Sciatic nerve (tissue), 2 donors: ENCODE measurements around the gene HOXD9. TPM values are rescaled to one million over a fixed set of nuclear protein-coding genes. Genes with fewer than 3 reads are reported as not detected.

Experiments
- ATAC-seq: fragments of 200-7000 bp; cut with Tn5 transposase; one replicate; pipeline ENCODE4 v1.9.1; 2020; ENCODE audit warnings: mild to moderate bottlenecking, moderate library complexity
- DNase-seq: peaks from one replicate; pipeline ENCODE4 v3.0.0-alpha.2; 2020; ENCODE audit warnings: low spot score
- intact Hi-C: fragments of 100-400 bp; cut with DNase I; formaldehyde crosslinking; loops from one replicate; pipeline ENCODE4 v1.14.2; 2022
- total RNA-seq: library from RNA; stranded (reverse); fragmentation: NEBNext Ultra II Directional; extraction: Animal tissue kit (Norgen Biotek cat#: 25700); gene quantifications from one replicate; pipeline ENCODE4 v1.2.1, GENCODE V29; 2021
- donor health status: DM: no; HTN: no; CAD: no.
- donor health status: DM: no; HTN: no; CAD: no.

Gene HOXD9
- total RNA-seq, result 4.9 TPM

DNA sequence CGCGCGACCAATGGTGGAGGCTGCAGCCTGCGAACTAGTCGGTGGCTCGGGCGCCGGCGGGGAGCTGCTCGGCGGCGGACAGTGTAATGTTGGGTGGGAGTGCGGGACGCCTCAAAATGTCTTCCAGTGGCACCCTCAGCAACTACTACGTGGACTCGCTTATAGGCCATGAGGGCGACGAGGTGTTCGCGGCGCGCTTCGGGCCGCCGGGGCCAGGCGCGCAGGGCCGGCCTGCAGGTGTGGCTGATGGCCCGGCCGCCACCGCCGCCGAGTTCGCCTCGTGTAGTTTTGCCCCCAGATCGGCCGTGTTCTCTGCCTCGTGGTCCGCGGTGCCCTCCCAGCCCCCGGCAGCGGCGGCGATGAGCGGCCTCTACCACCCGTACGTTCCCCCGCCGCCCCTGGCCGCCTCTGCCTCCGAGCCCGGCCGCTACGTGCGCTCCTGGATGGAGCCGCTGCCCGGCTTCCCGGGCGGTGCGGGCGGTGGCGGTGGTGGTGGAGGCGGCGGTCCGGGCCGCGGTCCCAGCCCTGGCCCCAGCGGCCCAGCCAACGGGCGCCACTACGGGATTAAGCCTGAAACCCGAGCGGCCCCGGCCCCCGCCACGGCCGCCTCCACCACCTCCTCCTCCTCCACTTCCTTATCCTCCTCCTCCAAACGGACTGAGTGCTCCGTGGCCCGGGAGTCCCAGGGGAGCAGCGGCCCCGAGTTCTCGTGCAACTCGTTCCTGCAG is at the start of gene HOXD9:
HOXD9 (plus strand) TSS at position 37 of the 728 bp plus-strand sequence; CDS start at position 87, 50 bp downstream.
- ATAC-seq (peak; percentile 48), DNase-seq (no peak)
- intact Hi-C loops, result loop anchor here (10.0 kb wide), 1 partner anchor 1032 kb away; no protein-coding TSS in a partner anchor

DNA sequence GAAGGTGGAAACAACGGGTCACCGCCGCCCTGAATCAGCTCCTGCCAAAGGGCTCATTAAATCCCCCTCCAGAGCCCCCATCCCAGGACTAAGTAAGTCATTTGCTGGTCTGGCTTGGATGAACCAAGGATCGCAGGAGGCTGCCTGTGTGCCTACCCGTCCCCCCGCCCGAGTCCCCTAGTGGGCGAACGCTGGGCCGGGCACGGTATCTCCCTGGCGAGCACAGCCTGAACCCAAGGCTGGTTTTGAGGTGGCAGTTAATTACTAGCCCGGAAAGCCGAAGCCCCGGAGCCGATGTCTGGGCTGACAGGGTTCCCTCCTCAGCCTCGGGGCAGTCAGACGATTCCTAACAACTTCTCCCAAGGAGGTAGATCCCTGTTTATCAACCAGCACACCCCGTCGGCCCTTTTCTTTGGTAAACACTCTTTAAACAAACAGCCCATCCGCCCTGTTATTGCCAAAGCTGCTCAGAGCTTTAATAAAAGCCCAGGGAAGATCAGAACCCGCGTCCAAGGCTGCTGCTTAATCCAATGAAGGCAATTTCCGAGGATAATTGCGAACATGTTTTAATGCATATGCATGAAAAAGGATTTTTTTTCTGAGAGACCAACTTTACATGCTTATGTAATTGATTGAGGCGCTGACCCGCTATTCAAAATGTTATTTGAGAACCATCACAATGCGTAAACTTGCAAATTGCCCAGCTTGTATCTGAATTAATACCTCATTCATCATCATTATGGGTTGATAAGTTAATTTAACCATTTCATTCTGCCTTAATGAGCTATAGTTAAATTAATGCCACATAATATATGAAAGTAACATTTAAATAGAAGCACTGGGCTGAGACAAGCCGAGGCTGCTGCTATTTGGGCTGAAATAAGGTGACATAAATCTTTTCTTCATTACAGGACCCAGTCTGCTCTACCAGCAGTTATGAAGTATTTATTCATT is 49.3 kb upstream of the HOXD9 start:
- no peak for ATAC-seq
- intact Hi-C loops, result no loop called here
- no peak for DNase-seq

DNA sequence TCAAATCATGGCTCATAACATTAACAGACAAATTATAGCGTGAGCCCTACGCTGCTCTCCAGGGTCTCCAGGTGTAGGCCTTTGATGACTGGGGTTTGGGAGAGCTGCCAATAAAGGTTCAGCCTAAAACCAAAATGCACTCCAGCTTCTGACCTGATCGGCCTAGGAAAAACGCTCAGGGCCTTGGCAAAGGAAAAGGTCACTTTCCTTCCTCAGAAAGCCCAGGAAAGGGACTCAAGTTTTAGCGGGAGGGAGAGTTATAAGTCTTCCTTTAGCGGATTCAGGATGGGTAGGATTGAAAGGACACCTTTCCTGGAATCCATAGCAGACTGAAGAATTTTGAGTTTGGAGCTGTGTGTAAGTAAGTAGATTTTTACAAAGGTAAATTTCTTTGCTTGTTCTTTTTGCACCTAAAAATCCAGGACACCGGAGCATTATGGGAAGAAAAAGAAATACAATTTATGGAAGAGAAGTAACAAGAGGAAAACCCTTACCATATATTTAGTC is 47.5 kb upstream of the HOXD9 start:
- intact Hi-C loops, result no loop called here
- no peak for ATAC-seq
- DNase-seq, result no peak

DNA sequence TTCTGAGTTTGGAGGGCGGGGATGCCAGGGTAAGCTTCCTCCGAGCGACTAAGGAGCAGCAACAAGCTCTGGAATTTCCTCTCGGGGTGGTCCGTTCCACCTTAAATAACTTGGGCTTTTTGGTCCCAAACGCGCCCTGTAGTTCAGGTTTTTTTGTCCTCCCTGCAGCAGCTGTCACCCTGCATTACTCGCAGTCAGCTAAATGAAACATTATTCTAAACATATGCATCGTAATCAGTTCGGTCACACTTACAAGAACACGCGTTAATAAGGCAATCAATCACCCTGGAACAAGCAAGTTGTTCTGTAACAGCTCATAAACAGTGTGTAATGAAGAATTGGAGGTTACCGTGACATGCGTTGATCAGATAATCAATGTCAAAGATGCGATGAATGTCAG is 47.0 kb upstream of the HOXD9 start:
- DNase-seq, result no peak
- no peak for ATAC-seq
- intact Hi-C loops, result no loop called here

DNA sequence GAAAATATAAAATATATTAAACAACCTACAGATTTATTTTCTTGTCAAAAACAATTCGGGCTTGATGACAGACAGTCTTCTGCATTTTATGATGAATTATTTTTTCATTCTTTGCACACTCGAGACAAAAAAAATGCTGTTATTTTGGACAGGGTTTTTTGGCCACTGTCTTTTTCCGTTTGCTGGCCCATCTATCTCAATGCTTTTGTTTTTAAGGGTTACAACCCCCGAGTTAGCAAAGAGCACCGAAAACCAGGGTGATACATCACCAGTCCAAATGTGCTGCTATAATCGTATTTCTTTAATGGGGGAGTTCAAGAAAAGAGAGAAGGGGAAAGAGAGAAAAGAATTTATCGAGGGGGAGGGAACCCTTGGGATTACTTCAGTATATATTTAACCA is 46.5 kb upstream of the HOXD9 start:
- intact Hi-C loops, result no loop called here
- ATAC-seq, result no peak

DNA sequence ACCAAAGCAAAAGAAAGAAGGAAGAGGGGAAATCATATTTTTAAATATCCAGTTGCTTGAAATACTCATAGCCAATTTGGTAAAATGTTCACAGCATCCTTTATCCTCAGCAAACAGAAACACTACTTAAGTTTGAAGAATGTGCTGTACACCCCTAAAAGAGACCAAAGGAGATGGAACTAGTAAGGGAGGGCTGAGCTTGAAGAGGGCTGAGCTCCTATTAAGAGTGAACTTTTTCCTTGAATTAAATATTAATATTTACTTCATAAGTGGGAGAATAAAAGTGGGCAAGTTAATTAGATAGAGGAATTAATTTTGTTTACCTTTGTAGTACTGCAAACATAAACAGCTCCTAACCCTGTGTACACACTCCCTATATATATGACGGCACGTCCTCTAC is 45.7 kb upstream of the HOXD9 start:
- no peak for DNase-seq
- no peak for ATAC-seq
- intact Hi-C loops, result no loop called here

More for the DNA sequence above, 46.5 kb upstream of the HOXD9 start:
- DNase-seq, result no peak

DNA sequence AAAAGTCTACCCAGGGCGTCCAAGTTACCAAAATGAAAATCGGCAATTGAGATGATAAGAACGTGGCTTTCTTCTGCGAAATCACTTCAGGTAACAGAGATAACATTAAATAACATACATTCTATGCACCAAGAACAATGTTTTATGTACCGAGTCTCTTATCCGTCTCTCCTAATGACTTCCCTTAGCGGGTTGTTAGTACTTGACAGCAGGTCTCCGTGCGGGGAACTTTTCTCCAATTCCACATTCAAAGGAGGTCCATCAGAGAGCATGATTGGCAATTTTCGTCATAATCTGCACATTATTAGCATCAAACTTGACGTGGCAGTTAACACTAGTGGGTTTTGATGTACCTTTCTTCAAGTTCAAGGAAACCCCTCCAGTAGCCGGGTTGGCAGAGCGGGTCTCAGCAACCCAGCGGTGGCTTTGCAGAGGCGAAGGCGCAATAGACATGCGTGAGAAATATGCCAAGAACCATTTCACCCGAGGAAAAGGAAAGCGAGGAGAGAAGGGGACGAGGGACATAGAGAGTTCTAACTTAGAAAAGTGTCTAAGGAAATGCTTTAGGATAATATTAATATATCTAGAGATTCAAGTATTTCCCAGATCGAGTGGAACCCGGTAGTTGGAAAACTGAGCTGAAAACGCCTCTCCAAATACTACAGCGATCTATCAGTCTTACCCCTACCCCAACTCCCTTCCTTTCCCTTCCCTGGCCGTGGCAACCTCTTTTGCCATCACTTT is 43.8 kb upstream of the HOXD9 start:
- intact Hi-C loops, result no loop called here
- ATAC-seq (no peak), DNase-seq (no peak)

DNA sequence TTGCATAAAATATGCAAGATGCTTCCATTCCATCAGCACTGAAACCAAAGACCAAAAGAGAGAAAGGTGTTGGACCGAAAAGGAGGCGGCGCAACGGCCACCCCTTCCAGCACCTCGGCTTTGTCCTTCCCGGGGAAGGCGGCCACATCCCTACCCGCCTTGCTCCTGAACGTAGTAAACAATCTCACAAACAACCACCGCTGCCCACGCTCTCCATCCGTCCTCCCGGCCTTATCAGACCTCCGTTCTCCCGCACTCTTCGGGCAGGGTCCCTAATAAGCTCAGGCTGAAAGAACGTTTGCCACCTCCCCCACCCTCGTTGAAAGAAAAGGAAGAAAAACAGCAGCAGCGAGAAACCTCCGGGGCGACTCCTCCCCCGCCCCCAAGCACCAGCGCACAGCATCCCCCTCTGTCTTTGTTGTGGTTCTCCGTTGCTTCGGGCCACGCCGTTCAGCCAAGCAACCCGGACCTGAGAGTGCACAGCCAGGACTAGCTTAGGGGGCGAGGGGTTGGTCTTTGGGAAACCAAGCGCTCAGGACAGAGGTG is 43.2 kb upstream of the HOXD9 start:
- no peak for DNase-seq
- intact Hi-C loops, result no loop called here
- ATAC-seq, result no peak

DNA sequence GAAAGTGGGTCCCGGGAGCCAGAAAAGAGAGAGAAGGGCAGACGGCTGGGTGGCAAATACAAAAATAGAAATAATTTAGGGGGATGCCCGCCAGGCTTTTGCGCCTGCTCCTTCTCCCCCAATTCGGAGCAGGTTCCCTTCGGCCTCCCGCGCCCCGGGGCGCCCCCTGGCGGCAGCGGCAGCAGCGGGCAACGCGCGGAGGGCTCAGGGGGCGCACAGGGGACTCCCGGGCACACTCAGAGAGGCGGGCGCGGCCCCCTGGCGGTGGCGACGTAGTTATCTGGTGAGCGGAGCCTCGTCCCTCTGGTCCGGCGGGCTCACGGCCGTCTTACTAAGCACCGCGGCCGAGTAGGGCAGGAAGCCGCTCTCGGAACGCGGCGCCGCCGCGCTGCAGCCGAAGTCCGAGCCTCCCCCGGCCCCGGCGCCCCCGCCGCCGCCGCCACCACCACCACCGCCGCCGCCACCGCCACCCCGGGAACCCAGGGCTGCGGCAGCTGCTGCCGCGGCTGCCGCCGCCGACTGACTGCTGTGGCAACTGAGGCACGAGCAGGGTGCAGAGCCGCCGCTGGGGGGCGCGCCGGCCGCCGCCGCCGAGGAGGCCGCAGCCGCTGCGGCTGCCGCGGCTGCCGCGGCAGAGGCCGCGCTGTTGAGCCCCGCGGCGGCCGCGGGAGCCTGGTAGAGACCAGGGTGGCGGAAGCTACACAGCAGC is 42.5 kb upstream of the HOXD9 start:
- DNase-seq (no peak), ATAC-seq (no peak)

DNA sequence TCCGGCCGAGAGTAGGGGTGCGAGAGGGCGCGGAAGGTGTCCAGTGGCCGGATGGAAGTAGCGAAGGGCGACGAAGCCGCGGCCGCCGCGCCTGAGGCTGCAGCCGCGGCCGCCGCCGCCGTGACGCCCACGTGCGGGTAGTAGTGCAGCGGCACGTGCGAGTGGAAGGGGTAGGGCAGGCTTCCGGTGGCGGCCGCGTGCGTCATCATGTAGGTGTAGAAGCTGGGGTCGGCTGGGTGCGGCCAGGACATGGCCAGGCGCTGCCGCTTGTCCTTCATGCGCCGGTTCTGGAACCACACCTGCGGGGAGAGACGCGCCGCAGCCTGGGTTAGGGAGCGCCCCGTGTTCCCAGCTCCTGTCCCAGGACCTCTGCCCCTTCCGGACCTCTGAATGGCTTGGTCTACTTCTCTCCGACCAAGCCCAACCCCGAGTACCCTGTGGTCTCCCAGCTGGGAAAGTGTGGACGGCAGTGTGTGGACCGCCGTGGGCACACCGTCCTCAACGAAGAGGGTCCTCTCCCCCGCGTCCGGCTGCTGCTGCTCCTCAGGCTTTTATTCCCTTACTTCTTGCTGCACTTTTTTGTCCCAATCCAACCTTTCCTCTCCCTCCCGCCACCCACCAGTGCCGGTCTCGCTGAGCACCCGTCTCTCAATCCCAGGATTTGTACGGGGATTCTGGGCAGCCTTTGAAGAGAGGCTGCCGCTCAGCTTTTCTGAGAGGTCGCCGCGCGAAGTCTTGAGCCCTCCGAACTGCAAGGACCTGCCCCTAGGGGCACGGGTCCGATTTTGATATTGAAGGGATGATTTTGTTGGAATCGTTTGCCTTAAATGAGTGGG is 41.8 kb upstream of the HOXD9 start:
- intact Hi-C loops, result loop anchor here (2.0 to 10.0 kb wide), 2 partner anchors 54 to 396 kb away; no protein-coding TSS in a partner anchor
- no peak for DNase-seq
- ATAC-seq, result no peak

More for the DNA sequence above, 42.5 kb upstream of the HOXD9 start:
- intact Hi-C loops, result loop anchor here (2.0 to 10.0 kb wide), 2 partner anchors 55 to 395 kb away; no protein-coding TSS in a partner anchor

DNA sequence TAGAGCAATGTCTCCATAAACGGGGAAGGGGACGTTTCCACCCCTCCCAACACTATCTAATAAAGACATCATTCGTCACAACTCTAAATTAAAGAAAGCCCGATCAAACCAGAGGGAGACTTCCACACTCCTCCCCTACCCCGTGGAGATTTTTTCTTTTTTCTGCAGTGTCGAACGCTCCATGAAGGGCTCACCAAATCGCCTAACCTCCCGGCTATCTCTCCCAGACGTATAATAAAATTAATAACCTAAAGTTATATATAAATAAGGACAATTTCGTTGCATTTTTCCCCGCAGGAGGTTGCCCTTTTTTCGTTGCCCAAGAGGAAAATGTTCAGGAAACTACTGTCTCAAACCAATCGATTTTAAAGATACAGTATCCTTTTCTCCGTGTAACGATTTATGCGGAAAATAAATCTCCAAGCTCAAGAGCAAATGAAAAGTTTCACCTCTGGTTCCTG is 41.1 kb upstream of the HOXD9 start:
- ATAC-seq (no peak), DNase-seq (no peak)
- intact Hi-C loops, result loop anchor here (2.0 to 10.0 kb wide), 2 partner anchors 53 to 397 kb away; no protein-coding TSS in a partner anchor

DNA sequence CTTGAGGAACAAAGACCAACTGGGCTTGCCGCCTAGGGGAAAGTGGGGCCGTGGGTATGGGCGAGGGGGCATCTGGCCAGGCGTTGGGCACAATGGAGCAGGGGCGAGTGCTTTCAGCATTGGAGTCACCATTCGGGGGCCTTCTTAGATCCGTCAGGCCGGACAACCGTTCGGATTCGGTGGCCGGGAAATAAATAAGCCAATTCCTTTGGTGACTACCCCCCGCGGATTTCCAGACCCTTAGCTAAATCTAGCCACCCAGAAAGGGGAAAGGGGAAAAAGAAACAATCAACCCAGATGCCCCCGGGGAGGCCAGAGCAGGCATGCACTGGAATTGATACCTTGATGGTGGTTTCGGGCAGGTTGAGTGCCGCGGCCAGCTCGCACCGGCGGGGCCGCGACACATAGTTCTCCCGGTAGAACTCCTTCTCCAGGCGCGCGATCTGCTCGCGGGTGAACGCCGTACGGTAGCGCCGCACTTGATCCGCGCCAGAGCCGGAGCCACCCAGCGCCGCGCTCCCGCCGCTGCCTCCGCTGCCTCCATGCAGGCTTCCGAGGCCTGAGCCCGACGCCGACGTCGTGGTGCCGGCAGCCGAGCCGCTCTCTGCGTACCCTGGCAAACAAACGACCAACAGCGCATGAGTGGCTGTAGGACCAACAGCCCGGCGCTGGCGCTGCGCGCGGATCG is 40.5 kb upstream of the HOXD9 start:
- ATAC-seq (no peak), DNase-seq (no peak)
- intact Hi-C loops, result loop anchor here (2.0 to 10.0 kb wide), 2 partner anchors 53 to 397 kb away; no protein-coding TSS in a partner anchor

DNA sequence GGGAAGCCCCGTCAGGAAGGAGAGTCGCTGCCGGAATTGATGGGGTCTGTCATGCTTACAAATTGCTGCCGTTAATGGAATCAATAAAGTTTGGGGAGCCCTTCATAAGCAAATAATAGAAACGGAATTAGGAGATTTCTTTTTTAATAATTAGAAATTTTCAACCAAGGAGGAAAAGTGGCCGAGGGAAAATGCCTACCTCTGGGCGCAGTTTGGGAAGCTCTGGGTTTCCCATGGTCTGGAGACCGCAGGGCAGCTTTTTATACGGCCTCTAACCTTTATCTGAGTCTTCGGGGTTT is 40.0 kb upstream of the HOXD9 start:
- intact Hi-C loops, result loop anchor here (10.0 kb wide), 1 partner anchor 398 kb away; no protein-coding TSS in a partner anchor
- no peak for DNase-seq
- ATAC-seq, result no peak

DNA sequence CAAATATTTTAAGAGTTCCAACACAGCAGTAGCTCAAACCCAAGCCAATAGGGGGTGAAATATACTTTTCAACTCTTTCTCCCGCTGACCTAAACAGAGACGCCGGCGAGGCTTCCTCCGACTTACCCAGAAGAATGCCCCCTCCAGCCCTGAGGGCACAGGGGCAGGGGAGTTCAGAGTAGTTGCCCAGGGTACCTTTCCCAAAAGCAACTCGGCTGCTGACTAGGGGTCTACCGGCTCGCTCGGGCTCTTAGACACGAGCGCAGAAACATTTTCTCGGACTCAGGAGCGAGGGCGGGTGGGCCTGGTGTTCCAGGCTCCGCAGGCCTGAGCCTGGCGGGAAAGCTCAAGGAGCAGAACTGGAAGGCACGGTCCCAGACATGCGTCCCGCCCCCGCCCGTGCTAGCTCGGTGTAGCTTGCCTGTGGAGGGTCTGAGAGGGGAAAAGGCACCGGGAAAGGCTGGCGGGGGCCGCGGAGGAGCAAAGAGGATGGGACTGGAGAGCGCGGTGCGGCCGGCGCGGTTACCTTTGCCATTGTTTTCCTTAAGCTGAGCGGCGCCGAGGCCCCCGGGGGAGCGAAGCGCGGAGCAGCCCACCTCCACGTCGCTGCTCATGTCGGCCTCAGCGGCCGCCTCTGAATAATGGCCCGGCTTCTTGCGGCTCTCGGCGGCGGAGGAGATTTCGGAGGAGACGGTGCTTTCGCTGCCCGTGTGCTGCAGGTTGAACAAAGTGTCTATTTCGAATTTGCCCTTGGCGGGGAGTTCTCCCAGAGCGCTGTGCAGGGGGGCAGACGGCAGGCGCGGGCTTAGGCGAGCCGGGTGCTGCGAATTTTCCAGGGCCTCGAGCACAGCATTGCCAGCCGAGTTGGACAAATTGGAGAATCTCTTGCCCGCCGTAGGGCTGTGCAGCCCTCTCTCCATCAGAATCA is 39.4 kb upstream of the HOXD9 start:
- DNase-seq (no peak), ATAC-seq (no peak)
- intact Hi-C loops, result loop anchor here (10.0 kb wide), 1 partner anchor 398 kb away; no protein-coding TSS in a partner anchor

DNA sequence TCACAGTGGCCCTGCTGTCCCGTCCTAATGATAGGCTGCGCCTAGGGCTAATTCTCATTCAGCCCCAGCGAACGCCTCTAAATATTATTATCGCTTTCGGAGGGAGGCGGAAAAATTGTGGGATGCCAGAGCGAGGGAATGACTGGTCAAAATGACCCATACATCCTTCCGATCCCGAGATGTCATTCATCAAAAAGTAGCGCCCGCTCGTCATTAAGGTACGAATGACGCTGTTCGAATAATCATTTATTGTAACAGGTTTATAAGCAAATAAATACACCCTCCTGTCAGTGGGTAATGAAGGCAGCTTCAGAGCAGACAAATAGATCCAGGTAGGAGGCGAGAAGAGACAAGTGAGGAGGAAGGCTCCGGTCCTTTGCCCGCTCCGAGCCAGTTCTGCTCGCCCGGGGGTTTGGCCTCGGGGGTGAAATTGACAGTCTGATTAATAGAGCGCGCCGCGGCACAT is 38.7 kb upstream of the HOXD9 start, which contains the start of gene EVX2:
EVX2 (minus strand) TSS at position 167 of the 466 bp plus-strand sequence. CDS start 186 bp downstream, outside the sequence.
- intact Hi-C loops, result loop anchor here (10.0 kb wide), 1 partner anchor 399 kb away; no protein-coding TSS in a partner anchor
- no peak for ATAC-seq
- DNase-seq, result no peak
